Activated naive CD4-positive, alpha-beta T cell treated with anti-CD3 and anti-CD28 coated beads, Interleukin-2, amount 10 ng/mL, durations not matched to agents 7 days and 5 days (primary cell): ENCODE data around the gene SKI.
"Not testable (repeated sequence)": the region's sequence is repeated elsewhere in the genome, so short reads cannot be mapped to it uniquely, and the experiment has no call there.

Source experiments
- CTCF ChIA-PET: fragments of 350-600 bp; sonication (Branson Sonifier 250); formaldehyde crosslinking; loops from one replicate; lab custom pipeline; 2021; ENCODE audit warnings: antibody characterized with exemption; lab: Charles Lee
- DNase-seq: peaks from one replicate; pipeline ENCODE4 v3.0.0-alpha.2; 2020
- H3K27ac Mint-ChIP-seq: one replicate; pipeline ENCODE4 v1.8.0; 2021; ENCODE audit warnings: mild to moderate bottlenecking, moderate library complexity, mixed read lengths
- H3K27me3 Mint-ChIP-seq: one replicate; pipeline ENCODE4 v1.8.0; 2021; ENCODE audit warnings: mild to moderate bottlenecking, mixed read lengths
- H3K36me3 Mint-ChIP-seq: one replicate; pipeline ENCODE4 v1.8.0; 2021; ENCODE audit warnings: mixed read lengths
- H3K4me1 Mint-ChIP-seq: one replicate; pipeline ENCODE4 v1.8.0; 2021; ENCODE audit warnings: mixed read lengths
- H3K4me3 Mint-ChIP-seq: one replicate; pipeline ENCODE4 v1.8.0; 2021; ENCODE audit warnings: mild to moderate bottlenecking, moderate library complexity, mixed read lengths
- H3K9me3 Mint-ChIP-seq: one replicate; pipeline ENCODE4 v1.8.0; 2021; ENCODE audit warnings: mixed read lengths

The SKI gene

GRCh38 chr1:2288816-2289536 is 60.9 kb downstream of the SKI start:
- no peak for DNase-seq
- H3K4me3 Mint-ChIP-seq, result no peak overlapping the region
- H3K4me1 Mint-ChIP-seq, result peaks cover 73% of the 10 kb centered on the region
- CTCF ChIA-PET, result interaction anchor here (1.3 kb wide), 1 partner anchor 48 kb away, joined by 4 read pairs; no protein-coding TSS in a partner anchor
- peaks cover 23% of the 10 kb centered on the region for H3K36me3 Mint-ChIP-seq
- H3K27ac Mint-ChIP-seq, result peak overlapping the region; percentile 72
- no peaks in the 10 kb centered on the region for H3K27me3 Mint-ChIP-seq
- no peaks in the 10 kb centered on the region for H3K9me3 Mint-ChIP-seq

- Mint-ChIP-seq H3K4me3 (peak overlapping the region; percentile 80), H3K27me3 (no peaks in the 10 kb centered on the region), H3K36me3 (peaks cover 23% of the 10 kb centered on the region), H3K4me1 (peaks cover 76% of the 10 kb centered on the region), H3K9me3 (no peaks in the 10 kb centered on the region), H3K27ac (peak overlapping the region; percentile 98)
- DNase-seq, result no peak
- CTCF ChIA-PET, result interaction anchor here (1.3 kb wide), 2 partner anchors 49 to 55 kb away, joined by 4 to 5 read pairs; no protein-coding TSS in a partner anchor
These were observed 61.5 kb downstream of the SKI start for GRCh38 chr1:2289607-2290006.

GRCh38 chr1:2290171-2290578 is 62.1 kb downstream of the SKI start:
- Mint-ChIP-seq H3K4me3 (peak overlapping the region; percentile 80), H3K9me3 (no peaks in the 10 kb centered on the region), H3K4me1 (peaks cover 81% of the 10 kb centered on the region), H3K36me3 (peaks cover 23% of the 10 kb centered on the region), H3K27ac (peak overlapping the region; percentile 98), H3K27me3 (no peaks in the 10 kb centered on the region)
- no peak for DNase-seq
- CTCF ChIA-PET, result interaction anchor here (1.3 kb wide), 2 partner anchors 50 to 56 kb away, joined by 4 to 5 read pairs; no protein-coding TSS in a partner anchor

GRCh38 chr1:2290595-2291510 is 62.7 kb downstream of the SKI start:
- H3K4me3 Mint-ChIP-seq, result peak overlapping the region; percentile 80
- peak overlapping the region; percentile 98 for H3K27ac Mint-ChIP-seq
- no peaks in the 10 kb centered on the region for H3K9me3 Mint-ChIP-seq
- H3K4me1 Mint-ChIP-seq, result peaks cover 88% of the 10 kb centered on the region
- H3K36me3 Mint-ChIP-seq, result peaks cover 29% of the 10 kb centered on the region
- H3K27me3 Mint-ChIP-seq, result no peaks in the 10 kb centered on the region
- peak; percentile 91 for DNase-seq
- CTCF ChIA-PET, result interaction anchor here (1.1 to 1.4 kb wide), 4 partner anchors 26 to 60 kb away, joined by 3 to 6 read pairs (median 4); no protein-coding TSS in a partner anchor

GRCh38 chr1:2291577-2291976 is 63.5 kb downstream of the SKI start:
- peak overlapping the region; percentile 35 for H3K4me3 Mint-ChIP-seq
- H3K9me3 Mint-ChIP-seq, result no peaks in the 10 kb centered on the region
- no peak for DNase-seq
- H3K27ac Mint-ChIP-seq, result peak overlapping the region; percentile 98
- H3K4me1 Mint-ChIP-seq, result peaks cover 91% of the 10 kb centered on the region
- peaks cover 32% of the 10 kb centered on the region for H3K36me3 Mint-ChIP-seq
- no peaks in the 10 kb centered on the region for H3K27me3 Mint-ChIP-seq
- CTCF ChIA-PET, result interaction anchor here (1.0 to 1.4 kb wide), 4 partner anchors 25 to 90 kb away, joined by 3 to 6 read pairs (median 3); no protein-coding TSS in a partner anchor

- no peak overlapping the region for H3K4me3 Mint-ChIP-seq
- H3K9me3 Mint-ChIP-seq, result no peaks in the 10 kb centered on the region
- H3K27me3 Mint-ChIP-seq, result no peaks in the 10 kb centered on the region
- H3K27ac Mint-ChIP-seq, result no peak overlapping the region
- peaks cover 34% of the 10 kb centered on the region for H3K36me3 Mint-ChIP-seq
- CTCF ChIA-PET, result no interaction called here
- peaks cover 95% of the 10 kb centered on the region for H3K4me1 Mint-ChIP-seq
- DNase-seq, result no peak
These were observed 64.8 kb downstream of the SKI start for GRCh38 chr1:2292725-2293450.

- H3K4me3 Mint-ChIP-seq, result no peak overlapping the region
- no peaks in the 10 kb centered on the region for H3K27me3 Mint-ChIP-seq
- H3K36me3 Mint-ChIP-seq, result peaks cover 24% of the 10 kb centered on the region
- DNase-seq, result no peak
- no peak overlapping the region for H3K27ac Mint-ChIP-seq
- H3K4me1 Mint-ChIP-seq, result peaks cover 95% of the 10 kb centered on the region
- no peaks in the 10 kb centered on the region for H3K9me3 Mint-ChIP-seq
- CTCF ChIA-PET, result no interaction called here
These were observed 66.1 kb downstream of the SKI start for GRCh38 chr1:2294033-2294724.

GRCh38 chr1:2294725-2295078 is 66.6 kb downstream of the SKI start:
- no peaks in the 10 kb centered on the region for H3K27me3 Mint-ChIP-seq
- no peak overlapping the region for H3K27ac Mint-ChIP-seq
- no peak overlapping the region for H3K4me3 Mint-ChIP-seq
- DNase-seq, result no peak
- H3K4me1 Mint-ChIP-seq, result peaks cover 96% of the 10 kb centered on the region
- CTCF ChIA-PET, result no interaction called here
- peaks cover 24% of the 10 kb centered on the region for H3K36me3 Mint-ChIP-seq
- H3K9me3 Mint-ChIP-seq, result no peaks in the 10 kb centered on the region

- peaks cover 24% of the 10 kb centered on the region for H3K36me3 Mint-ChIP-seq
- H3K4me3 Mint-ChIP-seq, result no peak overlapping the region
- CTCF ChIA-PET, result no interaction called here
- H3K4me1 Mint-ChIP-seq, result peaks cover 95% of the 10 kb centered on the region
- H3K9me3 Mint-ChIP-seq, result no peaks in the 10 kb centered on the region
- peak overlapping the region; percentile 49 for H3K27ac Mint-ChIP-seq
- no peaks in the 10 kb centered on the region for H3K27me3 Mint-ChIP-seq
- DNase-seq, result no peak
These were observed 67.4 kb downstream of the SKI start for GRCh38 chr1:2295526-2295925.

- peaks cover 22% of the 10 kb centered on the region for H3K36me3 Mint-ChIP-seq
- H3K4me1 Mint-ChIP-seq, result peaks cover 94% of the 10 kb centered on the region
- peak overlapping the region; percentile 82 for H3K27ac Mint-ChIP-seq
- H3K4me3 Mint-ChIP-seq, H3K9me3 Mint-ChIP-seq, H3K27me3 Mint-ChIP-seq, CTCF ChIA-PET: not testable (repeated sequence)
- DNase-seq, result peak; percentile 46
These were observed 68.1 kb downstream of the SKI start for GRCh38 chr1:2296211-2296610.

GRCh38 chr1:2296614-2297013 is 68.5 kb downstream of the SKI start:
- Mint-ChIP-seq H3K27ac (peak overlapping the region; percentile 82), H3K4me3 (peak overlapping the region; percentile 21), H3K27me3 (no peaks in the 10 kb centered on the region), H3K9me3 (no peaks in the 10 kb centered on the region), H3K36me3 (peaks cover 22% of the 10 kb centered on the region), H3K4me1 (peaks cover 94% of the 10 kb centered on the region)
- no peak for DNase-seq
- CTCF ChIA-PET, result no interaction called here

GRCh38 chr1:2297246-2298011 is 69.3 kb downstream of the SKI start:
- H3K4me3 Mint-ChIP-seq, result no peak overlapping the region
- peak overlapping the region; percentile 33 for H3K27ac Mint-ChIP-seq
- no peak for DNase-seq
- peaks cover 20% of the 10 kb centered on the region for H3K36me3 Mint-ChIP-seq
- peaks cover 94% of the 10 kb centered on the region for H3K4me1 Mint-ChIP-seq
- H3K9me3 Mint-ChIP-seq, result no peaks in the 10 kb centered on the region
- H3K27me3 Mint-ChIP-seq, result no peaks in the 10 kb centered on the region
- CTCF ChIA-PET, result no interaction called here

- no peak overlapping the region for H3K4me3 Mint-ChIP-seq
- H3K9me3 Mint-ChIP-seq, result no peaks in the 10 kb centered on the region
- peak overlapping the region; percentile 99 for H3K27ac Mint-ChIP-seq
- CTCF ChIA-PET, result no interaction called here
- no peaks in the 10 kb centered on the region for H3K27me3 Mint-ChIP-seq
- peaks cover 26% of the 10 kb centered on the region for H3K36me3 Mint-ChIP-seq
- H3K4me1 Mint-ChIP-seq, result peaks cover 91% of the 10 kb centered on the region
- no peak for DNase-seq
These were observed 70.6 kb downstream of the SKI start for GRCh38 chr1:2298685-2299084.
